ENCODE results near the gene ADGRG4. TPM values are rescaled to one million over a fixed set of nuclear protein-coding genes. Genes with fewer than 3 reads are reported as not detected.

ADGRG4 gene
- total RNA-seq, 4 donors from 2014 or later = under 0.01 TPM; not detected in 3

DNA sequence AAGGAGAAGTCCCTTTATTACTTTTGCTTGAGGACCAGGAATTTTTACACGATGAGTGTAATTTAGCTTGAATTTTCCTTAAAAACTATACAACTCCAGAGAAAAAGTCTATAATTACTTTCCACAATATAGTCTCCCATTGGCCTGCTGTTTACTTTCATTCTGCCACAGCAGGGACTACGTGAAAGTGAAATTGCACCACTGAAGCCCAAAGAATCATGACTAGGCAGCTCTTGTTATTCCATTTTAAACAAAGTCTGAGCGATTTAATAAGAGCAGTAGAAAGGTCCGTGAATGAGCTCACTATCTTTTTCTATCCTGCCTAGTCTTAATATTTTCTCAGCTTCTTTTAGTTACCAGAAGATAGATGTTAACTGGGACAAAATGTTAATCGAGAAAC lies 68.6 kb downstream of the ADGRG4 start:
- Histone ChIP-seq H3K36me3 (no peaks in the 10 kb centered on the region), H3K4me1 (no peaks in the 10 kb centered on the region), H3K27me3 (no peaks in the 10 kb centered on the region), H3K27ac (no peak overlapping the region), H3K4me3 (replicated peaks in 1 of 3) (no peak overlapping the region), H3K9me3 (no peaks in the 10 kb centered on the region)
- no peak for TF ChIP-seq POLR2A (IDR thresholded peaks at IDR 0.05)
- TF ChIP-seq, protein P1, sequence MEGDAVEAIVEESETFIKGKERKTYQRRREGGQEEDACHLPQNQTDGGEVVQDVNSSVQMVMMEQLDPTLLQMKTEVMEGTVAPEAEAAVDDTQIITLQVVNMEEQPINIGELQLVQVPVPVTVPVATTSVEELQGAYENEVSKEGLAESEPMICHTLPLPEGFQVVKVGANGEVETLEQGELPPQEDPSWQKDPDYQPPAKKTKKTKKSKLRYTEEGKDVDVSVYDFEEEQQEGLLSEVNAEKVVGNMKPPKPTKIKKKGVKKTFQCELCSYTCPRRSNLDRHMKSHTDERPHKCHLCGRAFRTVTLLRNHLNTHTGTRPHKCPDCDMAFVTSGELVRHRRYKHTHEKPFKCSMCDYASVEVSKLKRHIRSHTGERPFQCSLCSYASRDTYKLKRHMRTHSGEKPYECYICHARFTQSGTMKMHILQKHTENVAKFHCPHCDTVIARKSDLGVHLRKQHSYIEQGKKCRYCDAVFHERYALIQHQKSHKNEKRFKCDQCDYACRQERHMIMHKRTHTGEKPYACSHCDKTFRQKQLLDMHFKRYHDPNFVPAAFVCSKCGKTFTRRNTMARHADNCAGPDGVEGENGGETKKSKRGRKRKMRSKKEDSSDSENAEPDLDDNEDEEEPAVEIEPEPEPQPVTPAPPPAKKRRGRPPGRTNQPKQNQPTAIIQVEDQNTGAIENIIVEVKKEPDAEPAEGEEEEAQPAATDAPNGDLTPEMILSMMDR (IDR thresholded peaks at IDR 0.05) = no peak
- no peak for DNase-seq
- WGBS, 2 donors = 84 to 92% methylated on average over 5 of the region's 5 CpGs
- intact Hi-C loops (cut with DNase I) = no loop called here

DNA sequence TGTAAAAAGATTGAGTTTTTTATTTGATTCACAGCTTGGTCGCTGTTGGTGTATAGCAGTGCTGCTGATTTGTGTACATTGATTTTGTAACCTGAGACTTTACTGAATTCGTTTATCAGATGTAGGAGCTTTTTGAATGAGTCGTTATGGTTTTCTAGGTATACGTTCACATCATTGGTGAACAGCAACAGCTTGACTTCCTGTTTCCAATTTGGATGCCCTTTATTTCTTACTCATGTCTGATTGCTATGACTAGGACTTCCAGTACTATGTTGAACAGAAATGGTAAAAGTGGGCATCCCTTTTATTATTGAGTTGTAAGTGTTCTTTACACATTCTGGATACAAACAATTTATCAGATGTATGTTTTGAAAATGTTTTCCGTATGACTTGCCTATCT lies 76.0 kb downstream of the ADGRG4 start:
- Histone ChIP-seq H3K9me3 (no peaks in the 10 kb centered on the region), H3K27ac (no peak overlapping the region), H3K4me1 (no peaks in the 10 kb centered on the region), H3K27me3 (no peaks in the 10 kb centered on the region), H3K36me3 (no peaks in the 10 kb centered on the region), H3K4me3 (replicated peaks in 1 of 3) (no peak overlapping the region)
- no peak for DNase-seq
- WGBS, 2 donors = 87 to 90% methylated on average over 5 of the region's 5 CpGs
- no peak for TF ChIP-seq POLR2A (IDR thresholded peaks at IDR 0.05)
- TF ChIP-seq, protein P1 (IDR thresholded peaks at IDR 0.05) = no peak
- intact Hi-C loops (cut with DNase I) = no loop called here

DNA sequence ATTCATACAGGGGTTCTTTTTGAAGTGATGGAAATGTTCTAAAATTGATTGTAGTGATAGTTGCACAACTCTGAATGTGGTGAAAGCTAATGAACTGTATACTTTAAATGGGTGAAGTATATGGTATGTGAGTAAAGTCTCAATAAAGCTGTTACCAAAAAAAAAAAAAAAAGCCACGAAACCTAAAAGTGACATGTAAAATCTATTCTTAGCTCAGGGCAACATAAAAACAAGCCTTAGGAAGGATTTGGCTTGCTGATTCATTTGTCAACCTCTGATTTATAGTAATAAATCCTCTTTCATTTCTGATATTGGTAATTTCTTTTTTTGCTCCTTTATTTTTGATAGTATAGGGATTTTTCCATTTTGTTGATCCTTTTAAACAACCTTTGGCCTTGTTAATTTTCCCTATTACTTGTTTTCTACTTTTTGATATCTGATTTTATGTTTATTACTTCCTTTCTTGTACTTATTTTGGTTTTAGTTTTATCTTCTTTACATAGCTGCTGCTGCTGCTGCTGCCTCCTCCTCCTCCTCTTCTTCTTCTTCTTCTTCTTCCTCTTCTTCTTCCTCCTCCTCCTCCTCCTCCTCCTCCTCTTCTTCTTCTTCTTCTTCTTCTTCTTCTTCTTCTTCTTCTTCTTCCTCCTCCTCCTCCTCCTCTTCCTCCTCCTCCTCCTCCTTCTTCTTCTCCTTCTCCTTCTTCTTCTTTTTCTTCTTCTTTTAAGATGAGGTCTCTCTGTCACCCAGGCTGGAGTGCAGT lies 79.4 kb downstream of the ADGRG4 start:
- no peaks in the 10 kb centered on the region for H3K27me3 ChIP-seq
- intact Hi-C loops (cut with DNase I) = no loop called here
- no peaks in the 10 kb centered on the region for H3K9me3 ChIP-seq
- H3K27ac ChIP-seq = no peak overlapping the region
- no peak for DNase-seq
- H3K4me3 ChIP-seq (replicated peaks in 1 of 3) = no peak overlapping the region
- no peaks in the 10 kb centered on the region for H3K4me1 ChIP-seq
- 70 to 71% methylated on average over 1 of the region's 1 CpG for WGBS, 2 donors
- TF ChIP-seq, protein P1 (IDR thresholded peaks at IDR 0.05) = no peak
- no peak for TF ChIP-seq POLR2A (IDR thresholded peaks at IDR 0.05)
- H3K36me3 ChIP-seq = no peaks in the 10 kb centered on the region

DNA sequence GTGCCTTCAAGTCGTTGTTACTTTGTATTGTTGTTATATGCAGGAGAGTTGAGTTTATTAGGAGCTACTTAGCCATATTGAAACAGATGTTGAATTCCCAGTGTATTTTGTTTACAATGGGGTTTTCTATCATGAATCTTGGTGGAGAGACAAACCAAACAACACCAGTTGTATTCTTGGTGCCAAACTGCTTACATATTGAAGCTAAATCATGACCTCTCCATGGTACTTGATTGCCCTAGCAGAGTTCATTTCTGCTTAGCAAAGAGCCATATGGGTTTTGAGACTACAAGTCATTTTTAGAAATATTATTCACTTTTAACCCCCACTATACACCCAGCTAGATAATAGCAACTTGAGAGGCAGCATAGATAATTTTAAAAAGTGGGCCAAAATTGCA lies 85.4 kb downstream of the ADGRG4 start:
- no peak overlapping the region for H3K4me3 ChIP-seq (replicated peaks in 1 of 3)
- no peaks in the 10 kb centered on the region for H3K9me3 ChIP-seq
- no peaks in the 10 kb centered on the region for H3K27me3 ChIP-seq
- 53 to 80% methylated on average over 1 of the region's 1 CpG for WGBS, 2 donors
- TF ChIP-seq, protein P1 (IDR thresholded peaks at IDR 0.05) = no peak
- TF ChIP-seq POLR2A (IDR thresholded peaks at IDR 0.05) = no peak
- DNase-seq = no peak
- H3K4me1 ChIP-seq = no peaks in the 10 kb centered on the region
- H3K36me3 ChIP-seq = no peaks in the 10 kb centered on the region
- H3K27ac ChIP-seq = no peak overlapping the region
- intact Hi-C loops (cut with DNase I) = no loop called here

DNA sequence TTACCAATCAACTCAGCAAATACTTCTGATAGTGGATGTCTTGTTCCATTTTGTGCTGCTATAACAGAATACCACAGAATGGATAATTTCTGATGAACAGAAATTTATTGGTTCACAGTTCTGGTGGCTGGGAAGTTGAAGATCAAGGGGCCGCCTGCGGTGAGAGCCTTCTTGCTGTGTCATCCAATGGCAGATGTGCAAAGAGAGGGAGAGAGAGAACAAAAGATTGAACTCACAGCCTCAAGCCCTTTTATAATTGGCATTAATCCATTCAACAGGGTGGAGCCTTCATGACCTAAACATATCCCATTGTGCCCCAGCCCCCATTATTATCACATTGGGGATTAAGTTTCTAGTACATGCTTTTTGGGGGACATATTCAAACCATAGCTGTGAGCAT lies 86.1 kb downstream of the ADGRG4 start:
- intact Hi-C loops (cut with DNase I) = no loop called here
- no peak for DNase-seq
- H3K4me1 ChIP-seq = no peaks in the 10 kb centered on the region
- 92 to 93% methylated on average over 2 of the region's 2 CpGs for WGBS, 2 donors
- no peaks in the 10 kb centered on the region for H3K27me3 ChIP-seq
- H3K9me3 ChIP-seq = no peaks in the 10 kb centered on the region
- TF ChIP-seq, protein P1 (IDR thresholded peaks at IDR 0.05) = no peak
- no peak for TF ChIP-seq POLR2A (IDR thresholded peaks at IDR 0.05)
- H3K27ac ChIP-seq = no peak overlapping the region
- H3K4me3 ChIP-seq (replicated peaks in 1 of 3) = no peak overlapping the region
- H3K36me3 ChIP-seq = no peaks in the 10 kb centered on the region
